ENCODE results near the gene TBC1D5. TPM values are rescaled to one million over a fixed set of nuclear protein-coding genes. Genes with fewer than 3 reads are reported as not detected.

Gene TBC1D5
- total RNA-seq, 3 donors from 2014 or later: 70.1 to 109 (median 90.1) TPM

DNA sequence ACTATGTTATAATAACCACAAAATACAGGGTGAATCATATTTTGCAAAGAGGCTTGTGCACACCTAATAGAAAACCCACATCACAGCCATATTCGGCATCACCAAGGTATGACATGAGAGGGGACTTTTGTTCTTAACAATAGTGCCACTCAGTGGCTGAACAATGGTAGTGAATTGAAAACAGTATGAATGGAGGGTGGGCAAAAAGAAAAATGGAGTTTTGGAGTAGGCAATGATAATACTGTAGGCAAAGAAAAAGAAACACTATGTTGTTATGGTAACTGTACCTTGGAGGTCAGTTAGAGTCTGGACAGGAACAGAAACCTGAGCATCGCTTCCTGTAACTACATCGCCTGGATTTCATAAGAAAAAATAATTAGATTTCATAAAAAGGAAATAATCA lies 509.0 kb downstream of the TBC1D5 start:
- no peaks in the 10 kb centered on the region for H3K27me3 ChIP-seq
- no peak for DNase-seq (ENCODE audit: low spot score in 2 of 2)
- H3K9me3 ChIP-seq: no peaks in the 10 kb centered on the region
- TF ChIP-seq, protein P1, sequence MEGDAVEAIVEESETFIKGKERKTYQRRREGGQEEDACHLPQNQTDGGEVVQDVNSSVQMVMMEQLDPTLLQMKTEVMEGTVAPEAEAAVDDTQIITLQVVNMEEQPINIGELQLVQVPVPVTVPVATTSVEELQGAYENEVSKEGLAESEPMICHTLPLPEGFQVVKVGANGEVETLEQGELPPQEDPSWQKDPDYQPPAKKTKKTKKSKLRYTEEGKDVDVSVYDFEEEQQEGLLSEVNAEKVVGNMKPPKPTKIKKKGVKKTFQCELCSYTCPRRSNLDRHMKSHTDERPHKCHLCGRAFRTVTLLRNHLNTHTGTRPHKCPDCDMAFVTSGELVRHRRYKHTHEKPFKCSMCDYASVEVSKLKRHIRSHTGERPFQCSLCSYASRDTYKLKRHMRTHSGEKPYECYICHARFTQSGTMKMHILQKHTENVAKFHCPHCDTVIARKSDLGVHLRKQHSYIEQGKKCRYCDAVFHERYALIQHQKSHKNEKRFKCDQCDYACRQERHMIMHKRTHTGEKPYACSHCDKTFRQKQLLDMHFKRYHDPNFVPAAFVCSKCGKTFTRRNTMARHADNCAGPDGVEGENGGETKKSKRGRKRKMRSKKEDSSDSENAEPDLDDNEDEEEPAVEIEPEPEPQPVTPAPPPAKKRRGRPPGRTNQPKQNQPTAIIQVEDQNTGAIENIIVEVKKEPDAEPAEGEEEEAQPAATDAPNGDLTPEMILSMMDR (IDR thresholded peaks at IDR 0.05): peak; percentile 26 to 56 (median 34)
- TF ChIP-seq POLR2A (IDR thresholded peaks at IDR 0.05): no peak
- TF ChIP-seq POLR2AphosphoS5 (IDR thresholded peaks at IDR 0.05): no peak
- intact Hi-C loops (cut with DNase I; ENCODE audit: low total_unique reads): no loop called here
- no peaks in the 10 kb centered on the region for H3K36me3 ChIP-seq
- no peaks in the 10 kb centered on the region for H3K4me1 ChIP-seq
- H3K4me3 ChIP-seq: no peak overlapping the region
- no peak overlapping the region for H3K27ac ChIP-seq

DNA sequence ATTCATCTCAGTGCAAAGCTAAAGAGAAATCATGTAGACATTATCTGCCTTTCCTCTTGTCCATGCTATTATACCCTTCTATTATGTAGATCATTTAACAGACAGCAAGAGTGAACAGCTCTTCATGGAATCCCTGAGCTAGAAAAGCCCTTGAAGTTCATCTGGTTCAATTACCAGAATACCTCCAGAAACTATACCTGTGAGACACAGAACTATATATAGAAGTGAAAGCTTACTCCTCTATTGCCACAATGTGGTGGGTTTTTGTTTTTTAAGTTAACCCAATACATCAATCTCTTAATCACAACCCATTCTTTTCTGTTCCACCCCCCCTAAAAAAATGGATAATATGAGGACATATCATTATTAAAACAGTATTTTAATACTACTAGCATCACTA lies 510.0 kb downstream of the TBC1D5 start:
- DNase-seq (ENCODE audit: low spot score in 2 of 2): no peak
- TF ChIP-seq, protein P1 (IDR thresholded peaks at IDR 0.05): no peak
- intact Hi-C loops (cut with DNase I; ENCODE audit: low total_unique reads): no loop called here
- no peak overlapping the region for H3K27ac ChIP-seq
- no peaks in the 10 kb centered on the region for H3K27me3 ChIP-seq
- no peaks in the 10 kb centered on the region for H3K36me3 ChIP-seq
- no peaks in the 10 kb centered on the region for H3K4me1 ChIP-seq
- no peak overlapping the region for H3K4me3 ChIP-seq
- H3K9me3 ChIP-seq: no peaks in the 10 kb centered on the region

DNA sequence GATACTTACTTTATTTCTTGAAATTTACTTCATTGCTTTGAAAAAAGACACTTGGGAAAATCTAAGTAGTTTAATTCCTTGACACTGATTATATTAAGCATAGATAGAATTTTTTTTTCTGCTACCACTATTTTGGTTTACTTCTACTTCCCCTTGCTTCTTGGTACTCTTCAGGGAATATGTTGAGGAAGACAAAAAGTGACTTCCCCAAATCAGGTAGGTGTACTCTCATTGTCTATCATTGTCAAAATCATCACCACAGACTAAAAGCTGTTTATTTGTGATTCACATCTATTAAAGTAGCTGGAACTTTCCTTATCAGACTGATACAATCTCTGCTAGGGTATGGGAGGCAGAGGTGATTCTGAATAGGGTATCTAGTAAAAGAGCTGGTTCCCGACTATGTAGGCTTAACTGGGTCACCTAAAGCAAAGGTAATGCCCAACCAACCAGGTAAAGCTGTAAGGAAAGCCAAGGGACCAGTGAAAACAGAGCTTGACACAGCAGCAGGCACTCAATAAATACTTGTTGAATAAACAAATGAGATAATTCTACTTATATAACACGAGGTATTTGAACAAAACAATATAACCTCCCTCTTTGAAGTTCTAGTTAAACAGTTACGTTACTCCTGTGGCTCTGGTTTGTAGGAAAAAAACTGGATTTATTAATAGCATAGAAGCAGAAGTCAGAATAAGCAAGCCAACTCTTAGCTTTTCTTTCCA lies 510.7 kb downstream of the TBC1D5 start:
- H3K27ac ChIP-seq: no peak overlapping the region
- intact Hi-C loops (cut with DNase I; ENCODE audit: low total_unique reads): no loop called here
- H3K4me1 ChIP-seq: no peaks in the 10 kb centered on the region
- H3K4me3 ChIP-seq: no peak overlapping the region
- H3K27me3 ChIP-seq: no peaks in the 10 kb centered on the region
- H3K36me3 ChIP-seq: no peaks in the 10 kb centered on the region
- no peak for DNase-seq (ENCODE audit: low spot score in 2 of 2)
- no peaks in the 10 kb centered on the region for H3K9me3 ChIP-seq
- TF ChIP-seq, protein P1 (IDR thresholded peaks at IDR 0.05): no peak
- TF ChIP-seq POLR2AphosphoS5 (IDR thresholded peaks at IDR 0.05) (no peak), POLR2A (IDR thresholded peaks at IDR 0.05) (no peak)

DNA sequence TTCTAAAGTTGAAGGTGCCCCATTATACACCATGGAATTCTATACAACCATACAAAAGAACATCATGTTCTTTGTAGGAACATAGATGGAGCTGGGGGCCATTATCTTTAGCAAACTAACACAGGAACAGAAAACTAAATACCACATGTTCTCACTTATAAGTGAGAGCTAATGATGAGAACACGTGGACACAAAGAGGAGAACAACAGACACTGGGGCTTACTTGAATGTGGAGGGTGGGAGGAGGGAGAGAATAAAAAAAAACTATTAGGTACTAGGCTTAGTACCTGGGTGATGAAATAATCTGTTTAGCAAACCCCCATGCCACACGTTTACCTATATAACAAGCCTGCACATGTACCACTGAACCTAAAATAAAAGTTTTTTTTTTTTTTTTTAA lies 515.0 kb downstream of the TBC1D5 start:
- intact Hi-C loops (cut with DNase I; ENCODE audit: low total_unique reads): loop anchor here (5.0 kb wide), 1 partner anchor 865 kb away; no protein-coding TSS in a partner anchor
- Histone ChIP-seq H3K27me3 (no peaks in the 10 kb centered on the region), H3K4me3 (no peak overlapping the region), H3K9me3 (no peaks in the 10 kb centered on the region), H3K36me3 (no peaks in the 10 kb centered on the region), H3K4me1 (no peaks in the 10 kb centered on the region), H3K27ac (no peak overlapping the region)
- no peak for DNase-seq (ENCODE audit: low spot score in 2 of 2)
- TF ChIP-seq, protein P1 (IDR thresholded peaks at IDR 0.05): no peak
- TF ChIP-seq POLR2A (IDR thresholded peaks at IDR 0.05): no peak
- TF ChIP-seq POLR2AphosphoS5 (IDR thresholded peaks at IDR 0.05): no peak

DNA sequence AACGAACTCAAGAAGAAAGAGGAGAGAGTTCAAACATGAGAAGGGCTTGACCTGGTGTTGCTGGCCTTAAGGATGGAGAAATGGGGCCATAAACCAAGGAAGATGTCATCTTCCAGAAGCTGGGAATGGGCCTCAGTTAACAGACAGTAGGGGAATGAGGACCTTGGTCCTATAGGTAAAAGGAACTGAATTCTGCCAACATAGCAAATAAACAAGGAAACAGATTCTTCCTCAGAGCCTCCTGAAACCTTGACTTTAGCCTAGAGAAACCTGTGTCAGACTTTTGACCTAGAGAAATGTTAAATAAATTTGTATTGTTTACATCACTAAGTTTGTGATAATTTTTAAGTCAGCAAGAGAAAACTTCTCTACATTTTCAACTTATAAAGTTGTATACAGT lies 520.9 kb downstream of the TBC1D5 start:
- no peak for DNase-seq (ENCODE audit: low spot score in 2 of 2)
- no peak overlapping the region for H3K27ac ChIP-seq
- TF ChIP-seq POLR2AphosphoS5 (IDR thresholded peaks at IDR 0.05): no peak
- TF ChIP-seq, protein P1 (IDR thresholded peaks at IDR 0.05): no peak
- no peak for TF ChIP-seq POLR2A (IDR thresholded peaks at IDR 0.05)
- intact Hi-C loops (cut with DNase I; ENCODE audit: low total_unique reads): no loop called here
- H3K36me3 ChIP-seq: no peaks in the 10 kb centered on the region
- H3K4me3 ChIP-seq: no peak overlapping the region
- H3K27me3 ChIP-seq: no peaks in the 10 kb centered on the region
- H3K9me3 ChIP-seq: peaks cover 0 to 8% of the 10 kb centered on the region in 2 donors
- H3K4me1 ChIP-seq: no peaks in the 10 kb centered on the region

All from breast epithelium (tissue), 4 donors.